Pancreas (tissue), 10 donors: ENCODE data around the gene ID4. TPM values are rescaled to one million over a fixed set of nuclear protein-coding genes. Genes with fewer than 3 reads are reported as not detected.

Experiments used
- ATAC-seq, 4 donors: fragments of 200-7000 bp; cut with Tn5 transposase; one replicate each; pipeline versions ENCODE4 v1.8.0 to v1.9.1; 2020; ENCODE audit warnings: mild to moderate bottlenecking in 4 of 4, moderate library complexity in 4 of 4
- DNase-seq, 6 donors: peaks; one replicate each; pipeline ENCODE4 v3.0.0-alpha.2; 2020
- FAIRE-seq: peaks from 2 replicates; lab custom pipeline; 2012; peaks lifted over from hg19 to GRCh38; lab: Jason Lieb, UNC
- H3K27ac ChIP-seq, 4 donors: fragments of 200-600 bp; sonication (generic); 1 replicate in 3 of 4; 2 replicates in 1 of 4; pipeline versions ENCODE4 v1.5.0 to v1.8.0; 2020
- H3K27me3 ChIP-seq, 4 donors: fragments of 200-600 bp; one replicate each; pipeline ENCODE4 v1.8.0; 2021
- H3K36me3 ChIP-seq, 3 donors: fragments of 200-600 bp; sonication (generic) in 1 of 3; one replicate each; pipeline versions ENCODE4 v1.5.0 to v1.8.0; 2020 to 2021
- H3K4me1 ChIP-seq, 3 donors: fragments of 200-600 bp; one replicate each; pipeline ENCODE4 v1.8.0; 2021
- H3K4me3 ChIP-seq, 4 donors: fragments of 200-600 bp; sonication (generic) in 2 of 4; one replicate each; pipeline versions ENCODE4 v1.5.0 to v1.8.0; 2020 to 2021
- H3K9me3 ChIP-seq, 4 donors: fragments of 200-600 bp; one replicate each; pipeline ENCODE4 v1.8.0; 2021
- CTCF ChIP-seq, 4 donors: fragments of 200-600 bp; sonication (generic) in 3 of 4; IDR thresholded peaks; one replicate each; pipeline versions ENCODE4 v1.5.0 to v1.8.0; 2021; ENCODE audit warnings: antibody characterized with exemption in 4 of 4
- WGBS, 2 donors: extraction: QIAGEN DNeasy Blood & Tissue Kit; methylation state at CpG; one replicate each; pipeline ENCODE4 v1.1.7; 2013; 5-methylcytosine and 5-hydroxymethylcytosine counted together
- intact Hi-C, 3 donors: fragments of 100-400 bp; cut with DNase I; formaldehyde crosslinking; loops; one replicate each; pipeline versions ENCODE4 v1.11.1 to v1.14.2; 2022
- polyA plus RNA-seq, 2 donors: library from polyadenylated mRNA; stranded (reverse); fragments of 200-250 nt; gene quantifications; one replicate each; pipeline ENCODE4 v1.2.3, GENCODE V29; 2013
- total RNA-seq, 6 donors: library from RNA; stranded (reverse); fragmentation: NEBNext Ultra II Directional in 4 of 6; extraction: Animal tissue kit (Norgen Biotek cat#: 25700) in 4 of 6; gene quantifications; one replicate each; pipeline versions ENCODE4 v1.2.1 to v1.2.4, GENCODE V29; 2021 to 2023
- donor health status: healthy with polysubstance abuse.
- donor health status: DM: no; HTN: no; CAD: no; lungs with moderate emphysema.
- donor health status: DM: no; HTN: no; CAD: no.
- donor health status: control.
- donor health status: control.
- donor health status: Bipolar disorder and iron deficiency.
- donor health status: DM: yes; HTN: yes; CAD: no.
- donor health status: DM: no; HTN: no; CAD: no.
- donor health status: DM: no; HTN: no; CAD: no.
- donor health status: DM: yes; HTN: yes; CAD: no.

Gene ID4
- total and polyA plus RNA-seq, 8 donors = 11.8 to 23.0 (median 16.8) TPM

GRCh38 chr6:19796452-19796851 is 40.7 kb upstream of the ID4 start:
- ATAC-seq = no peak
- FAIRE-seq = no peak
- H3K27ac ChIP-seq = no peak overlapping the region
- no peak for TF ChIP-seq CTCF (IDR thresholded peaks at IDR 0.05)
- H3K4me3 ChIP-seq = no peak overlapping the region
- 45 to 74% methylated on average over 2 of the region's 2 CpGs for WGBS, 2 donors
- no peaks in the 10 kb centered on the region for H3K4me1 ChIP-seq
- H3K27me3 ChIP-seq = no peaks in the 10 kb centered on the region
- H3K9me3 ChIP-seq = peaks cover 0 to 3% (median 0%) of the 10 kb centered on the region in 4 donors
- intact Hi-C loops = no loop called here
- H3K36me3 ChIP-seq = no peaks in the 10 kb centered on the region
- no peak for DNase-seq

GRCh38 chr6:19798362-19798761 is 38.8 kb upstream of the ID4 start:
- no peak overlapping the region for H3K27ac ChIP-seq
- H3K4me3 ChIP-seq = no peak overlapping the region
- H3K4me1 ChIP-seq = no peaks in the 10 kb centered on the region
- ATAC-seq (no peak), FAIRE-seq (peak; percentile 43), DNase-seq (no peak)
- no peaks in the 10 kb centered on the region for H3K27me3 ChIP-seq
- 80 to 83% methylated on average over 1 of the region's 1 CpG for WGBS, 2 donors
- H3K36me3 ChIP-seq = no peaks in the 10 kb centered on the region
- peaks cover 0 to 3% (median 0%) of the 10 kb centered on the region in 4 donors for H3K9me3 ChIP-seq
- no peak for TF ChIP-seq CTCF (IDR thresholded peaks at IDR 0.05)
- intact Hi-C loops = no loop called here

- Histone ChIP-seq H3K27me3 (no peaks in the 10 kb centered on the region), H3K36me3 (no peaks in the 10 kb centered on the region), H3K4me1 (peaks cover 0 to 3% (median 0%) of the 10 kb centered on the region in 3 donors), H3K9me3 (no peaks in the 10 kb centered on the region), H3K4me3 (no peak overlapping the region), H3K27ac (no peak overlapping the region)
- WGBS, 2 donors = 27 to 28% methylated on average over 6 of the region's 6 CpGs
- FAIRE-seq = no peak
- DNase-seq = no peak
- TF ChIP-seq CTCF (IDR thresholded peaks at IDR 0.05) = no peak
- no peak for ATAC-seq
- intact Hi-C loops = no loop called here
Measured at GRCh38 chr6:19802656-19803055, 34.5 kb upstream of the ID4 start.

- Histone ChIP-seq H3K4me3 (peak overlapping the region; percentile 10 to 48 (median 34)), H3K27me3 (no peaks in the 10 kb centered on the region), H3K27ac (peak overlapping the region in 3 of 4 donors; percentile 80 to 94 (median 94)), H3K36me3 (no peaks in the 10 kb centered on the region), H3K9me3 (no peaks in the 10 kb centered on the region), H3K4me1 (peaks cover 0 to 3% (median 0%) of the 10 kb centered on the region in 3 donors)
- no peak for FAIRE-seq
- WGBS, 2 donors = 23 to 36% methylated on average over 9 of the region's 9 CpGs
- intact Hi-C loops = no loop called here
- no peak for DNase-seq
- no peak for TF ChIP-seq CTCF (IDR thresholded peaks at IDR 0.05)
- ATAC-seq = no peak
Measured at GRCh38 chr6:19803331-19804204, 33.6 kb upstream of the ID4 start.
